Fibroblast of the conjunctiva (primary cell): ENCODE measurements around the gene BST2.

ENCODE experiments used
- DNase-seq: peaks from one replicate; pipeline ENCODE4 v3.0.0-alpha.2; 2010; ENCODE audit warnings: low read depth

The BST2 gene

DNA sequence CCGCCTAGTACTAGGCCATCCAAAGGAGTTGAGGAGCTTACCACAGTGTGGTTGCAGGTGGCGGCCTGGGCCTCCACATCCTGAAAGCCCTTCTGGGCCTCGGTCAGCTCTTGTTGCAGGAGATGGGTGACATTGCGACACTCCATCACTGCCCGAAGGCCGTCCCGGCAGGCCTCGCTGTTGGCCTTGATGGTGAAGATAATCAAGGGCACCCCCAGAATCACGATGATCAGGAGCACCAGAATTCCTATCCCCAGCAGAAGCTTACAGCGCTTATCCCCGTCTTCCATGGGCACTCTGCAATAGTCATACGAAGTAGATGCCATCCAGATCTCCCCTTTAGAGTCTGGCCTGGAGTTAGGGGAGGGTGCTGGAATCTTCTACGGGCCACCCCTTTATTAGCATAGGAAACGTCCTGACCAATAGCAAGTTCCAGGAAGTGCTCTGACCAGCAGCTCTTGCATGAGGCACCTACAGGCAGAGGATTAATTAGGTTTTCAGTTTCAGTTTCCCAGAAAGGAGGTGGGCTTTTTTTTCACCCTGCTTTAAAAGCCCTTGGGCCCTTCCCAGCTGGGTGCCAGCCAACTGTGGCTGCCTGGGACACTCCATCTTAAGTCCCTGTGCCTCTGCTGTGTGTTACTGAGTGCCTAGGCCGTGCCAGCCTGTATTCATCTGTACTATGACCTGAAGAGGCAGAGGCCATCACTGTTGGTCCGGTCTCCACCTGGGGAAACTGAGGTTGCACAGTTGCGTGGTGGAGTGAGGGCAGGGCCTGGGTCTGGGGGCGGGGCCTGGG, at the start of gene BST2:
Gene BST2, minus strand, starts transcription at position 381 of the 796 bp plus-strand sequence. Its CDS starts 55 bp downstream, at position 326.
- DNase-seq, result no peak

DNA sequence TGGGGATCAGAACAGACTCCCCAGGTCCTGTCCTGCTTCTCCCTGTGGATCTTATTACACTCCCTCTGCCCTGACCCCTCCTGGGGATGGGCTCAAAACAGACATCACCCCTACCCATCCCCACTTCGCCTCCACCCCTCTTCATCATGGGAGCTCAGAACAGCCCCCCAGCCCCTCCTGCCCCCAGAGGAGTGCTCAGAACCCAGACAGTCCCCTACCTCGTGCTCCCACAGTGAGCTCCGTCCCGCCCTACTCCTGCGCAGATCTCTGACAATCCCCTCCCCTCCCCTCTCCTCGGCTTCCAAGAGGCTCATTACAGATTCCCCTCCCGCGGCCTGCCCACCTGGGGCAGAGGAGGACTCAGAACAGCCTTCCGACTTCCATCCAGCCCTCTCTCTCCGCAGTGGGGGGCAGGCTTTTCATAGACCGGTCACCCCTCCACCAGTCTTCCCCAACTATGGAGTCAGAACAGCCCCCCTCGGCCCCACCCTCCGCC, 49.2 kb upstream of the BST2 start:
- DNase-seq, result no peak

GRCh38 chr19:17451820-17452219, 46.4 kb upstream of the BST2 start:
- DNase-seq, result no peak

- no peak for DNase-seq
Measured at GRCh38 chr19:17450264-17451075, 45.0 kb upstream of the BST2 start.

- no peak for DNase-seq
Measured at GRCh38 chr19:17448131-17448967, 42.9 kb upstream of the BST2 start, which contains the start of gene TMEM221. Gene TMEM221, minus strand, starts transcription at chr19:17448668. Its CDS starts 206 bp downstream, at chr19:17448462.

- no peak for DNase-seq
Measured at GRCh38 chr19:17447704-17448130, 42.3 kb upstream of the BST2 start.

GRCh38 chr19:17445526-17446165, 40.2 kb upstream of the BST2 start:
- no peak for DNase-seq

GRCh38 chr19:17441241-17442021, 36.0 kb upstream of the BST2 start:
- DNase-seq, result no peak

GRCh38 chr19:17436874-17437267, 31.4 kb upstream of the BST2 start:
- no peak for DNase-seq

DNA sequence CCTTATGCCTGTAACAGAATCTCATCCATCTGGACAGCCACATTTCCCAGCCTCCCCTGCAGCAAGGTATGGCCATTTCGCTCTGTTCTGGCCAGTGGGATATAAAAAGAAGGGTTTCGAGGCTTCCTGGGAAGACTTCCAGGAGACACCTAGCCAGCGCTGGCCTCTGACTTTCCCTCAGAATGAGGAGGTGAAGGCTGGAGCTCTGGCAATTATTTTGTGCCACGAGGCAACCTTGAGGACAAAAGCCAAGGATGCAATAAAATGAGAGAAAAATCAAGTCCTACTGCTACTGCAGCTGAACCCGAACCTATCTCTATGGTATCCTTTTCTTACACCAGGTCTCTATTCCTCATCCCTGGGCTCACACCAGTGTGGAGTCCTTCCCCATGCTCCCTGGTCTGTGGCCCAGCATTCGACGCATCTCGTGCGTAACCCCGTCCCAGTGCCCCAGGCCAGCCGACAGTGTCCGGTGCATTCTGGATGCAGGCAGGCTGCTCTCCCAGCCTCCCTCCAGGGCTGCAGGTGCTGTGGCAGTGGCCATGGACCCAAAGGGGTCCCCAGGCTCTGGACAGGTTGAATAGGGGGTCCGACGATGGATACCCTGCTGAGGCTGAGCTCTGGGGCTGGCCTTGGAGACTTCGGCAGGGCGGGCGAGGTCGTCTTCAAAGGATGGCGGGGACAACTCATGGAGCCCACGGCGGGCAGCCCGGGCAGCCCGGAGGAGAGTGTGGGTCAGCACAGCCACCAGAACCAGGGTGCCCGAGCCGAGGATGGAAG, 30.9 kb upstream of the BST2 start:
- no peak for DNase-seq

DNA sequence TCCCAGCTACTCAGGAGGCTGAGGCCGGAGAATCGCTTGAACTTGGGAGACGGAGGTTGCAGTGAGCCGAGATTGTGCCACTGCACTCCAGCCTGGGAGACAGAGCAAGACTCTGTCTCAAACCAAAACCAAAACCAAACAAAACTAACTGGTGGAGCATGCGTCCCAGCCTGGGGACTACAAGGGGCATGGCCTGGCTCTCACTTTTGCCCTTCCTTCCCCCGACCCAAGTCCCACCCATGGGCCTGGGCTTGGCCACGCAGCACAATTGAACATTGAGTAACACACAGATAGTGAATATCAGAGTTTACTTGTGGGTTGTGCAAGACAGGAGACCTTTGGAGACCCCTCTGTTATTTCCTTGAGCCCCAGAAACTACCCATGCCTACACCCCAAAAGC, 29.8 kb upstream of the BST2 start:
- DNase-seq, result no peak

DNA sequence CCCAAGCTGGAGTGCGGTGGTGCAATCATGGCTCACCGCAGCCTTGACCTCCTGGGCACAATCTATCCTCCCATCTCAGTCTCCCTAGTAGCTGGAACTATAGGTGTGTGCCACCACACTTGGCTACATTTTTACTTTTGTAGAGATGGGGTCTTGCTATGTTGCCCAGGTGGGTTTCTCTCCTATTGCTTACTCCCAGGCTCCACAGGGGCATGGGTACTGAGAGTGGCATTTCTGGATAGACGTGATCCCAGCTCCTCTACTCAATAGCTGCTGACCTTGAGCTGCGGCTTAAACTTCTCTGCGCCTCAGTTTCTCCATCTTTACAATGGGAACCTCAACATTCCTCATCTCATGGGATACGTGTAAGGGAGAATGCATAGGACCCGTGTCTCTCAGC, 26.0 kb upstream of the BST2 start:
- DNase-seq, result no peak

GRCh38 chr19:17429641-17430113, 24.2 kb upstream of the BST2 start:
- DNase-seq, result no peak

DNA sequence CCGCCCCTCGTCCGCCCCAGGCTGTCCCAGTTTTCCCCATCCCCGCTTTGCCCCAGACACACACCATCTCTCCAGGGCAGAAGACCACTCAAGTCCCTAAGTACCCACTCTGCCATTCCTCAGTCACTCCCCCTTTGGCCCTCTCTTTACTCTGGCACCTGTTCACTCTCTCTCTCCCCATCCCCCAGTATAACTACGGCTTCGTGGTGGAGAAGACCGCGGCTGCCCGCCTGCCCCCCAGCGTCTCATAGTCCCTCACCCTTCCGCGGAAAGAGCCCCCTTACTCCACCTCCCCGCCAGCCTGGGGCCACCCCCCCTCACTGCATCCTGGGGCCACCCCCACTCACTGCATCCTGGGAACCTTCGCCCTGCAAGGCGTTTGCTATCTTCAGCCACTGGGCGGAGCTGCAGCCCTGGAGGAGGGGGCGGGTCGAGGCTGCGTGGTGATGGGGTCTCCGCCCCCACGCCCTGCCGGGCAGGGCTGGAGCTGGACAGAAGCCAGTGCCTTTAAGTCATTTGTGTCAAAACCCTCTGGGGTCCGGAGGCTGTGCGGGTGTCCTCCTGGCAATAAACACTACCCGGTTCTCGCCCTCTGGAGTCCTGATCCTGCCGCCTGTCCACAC, 19.4 kb upstream of the BST2 start:
- peak; percentile 9 for DNase-seq

- DNase-seq, result no peak
Measured at GRCh38 chr19:17423429-17424208, 18.2 kb upstream of the BST2 start.

DNA sequence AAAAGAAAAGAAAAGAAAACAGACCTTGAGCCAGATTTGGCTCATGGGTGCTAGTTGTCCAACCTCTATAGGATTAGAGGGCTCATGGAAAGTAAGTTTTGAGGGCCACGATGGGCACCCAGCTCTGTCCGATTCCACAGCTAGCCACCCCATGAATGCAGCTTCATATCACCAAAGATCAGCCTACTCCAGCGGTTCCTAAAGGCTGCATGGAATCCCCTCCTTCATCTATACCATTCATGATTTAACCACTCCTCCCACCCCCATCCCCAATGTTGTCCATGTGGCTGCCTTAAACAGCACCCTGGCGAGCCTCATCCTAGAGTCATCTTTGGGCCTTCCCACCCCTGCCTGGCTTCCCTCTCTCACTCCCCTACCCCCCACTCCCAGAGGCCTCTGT, 16.5 kb upstream of the BST2 start:
- no peak for DNase-seq

DNA sequence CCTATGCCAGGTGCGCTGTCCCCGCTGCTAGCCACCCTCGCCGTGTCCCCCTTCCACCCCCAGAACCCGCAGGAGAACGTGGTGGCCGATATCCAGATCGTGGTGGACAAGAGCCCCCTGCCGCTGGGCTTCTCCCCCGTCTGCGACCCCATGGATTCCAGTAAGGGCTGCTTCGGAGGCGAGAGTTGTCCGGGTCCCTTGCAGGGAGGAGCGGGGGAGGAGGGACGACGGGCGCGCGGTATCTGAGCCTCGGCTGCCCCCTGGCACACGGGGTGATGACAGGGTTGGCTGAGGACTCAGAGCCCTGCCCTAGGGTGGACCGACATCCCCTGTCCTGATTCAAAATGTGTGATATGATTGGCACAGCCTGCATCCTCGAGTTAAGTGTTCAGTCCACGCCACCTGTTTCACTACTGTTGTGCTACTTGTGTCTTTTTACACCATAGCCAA, 15.1 kb upstream of the BST2 start:
- DNase-seq, result no peak
